HG03097 (cell line): ENCODE data around the gene ARHGAP32.
"Not testable (repeated sequence)": the region's sequence is repeated elsewhere in the genome, so short reads cannot be mapped to it uniquely, and the experiment has no call there.

ENCODE experiments used
- ATAC-seq: cut with Tn5 transposase; IDR thresholded peaks from one replicate; pipeline ENCODE4 v1.9.1; 2021; ENCODE audit not compliant: unreplicated experiment, low FRiP score

ARHGAP32 gene

GRCh38 chr11:129041611-129042018 is 150.5 kb downstream of the ARHGAP32 start:
- ATAC-seq, result no peak

DNA sequence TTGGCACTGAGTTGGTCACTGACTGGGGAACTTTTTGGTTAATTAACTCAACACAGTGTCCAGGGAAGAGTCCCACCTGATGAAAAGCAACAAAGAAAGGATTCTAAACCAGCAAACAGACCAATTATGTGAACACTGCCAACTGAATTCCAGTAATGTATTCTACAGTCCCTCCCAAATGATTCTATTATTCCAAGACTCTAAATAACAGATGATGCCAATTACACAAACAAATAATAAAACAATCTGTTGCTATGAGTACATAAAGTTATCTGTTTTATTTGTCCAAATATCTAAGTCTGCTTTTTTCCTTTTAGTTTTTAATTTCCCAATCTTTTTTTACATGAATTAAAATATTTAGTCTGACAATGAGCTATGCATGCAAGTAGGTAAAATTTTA is 151.2 kb downstream of the ARHGAP32 start:
- no peak for ATAC-seq

GRCh38 chr11:129035244-129035643 is 156.9 kb downstream of the ARHGAP32 start:
- no peak for ATAC-seq

DNA sequence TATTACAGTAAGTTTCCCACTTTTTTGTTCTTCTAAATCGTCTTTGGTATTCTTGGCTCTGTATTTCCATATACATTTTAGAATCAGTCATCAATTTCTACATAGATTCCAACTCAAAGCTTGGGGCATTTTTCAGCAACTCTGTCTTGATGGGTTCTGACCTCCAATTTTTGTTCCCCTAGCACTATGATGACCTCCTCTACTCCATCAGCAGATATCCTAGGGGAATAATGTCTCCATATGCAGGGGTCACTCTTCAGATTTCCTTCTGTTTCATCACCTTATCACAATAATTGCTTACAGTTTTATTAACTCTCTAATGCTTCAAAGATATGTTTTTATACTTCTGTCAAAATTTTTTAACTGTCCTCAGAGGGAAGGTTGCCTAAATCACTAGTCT is 158.1 kb downstream of the ARHGAP32 start:
- ATAC-seq, result no peak

DNA sequence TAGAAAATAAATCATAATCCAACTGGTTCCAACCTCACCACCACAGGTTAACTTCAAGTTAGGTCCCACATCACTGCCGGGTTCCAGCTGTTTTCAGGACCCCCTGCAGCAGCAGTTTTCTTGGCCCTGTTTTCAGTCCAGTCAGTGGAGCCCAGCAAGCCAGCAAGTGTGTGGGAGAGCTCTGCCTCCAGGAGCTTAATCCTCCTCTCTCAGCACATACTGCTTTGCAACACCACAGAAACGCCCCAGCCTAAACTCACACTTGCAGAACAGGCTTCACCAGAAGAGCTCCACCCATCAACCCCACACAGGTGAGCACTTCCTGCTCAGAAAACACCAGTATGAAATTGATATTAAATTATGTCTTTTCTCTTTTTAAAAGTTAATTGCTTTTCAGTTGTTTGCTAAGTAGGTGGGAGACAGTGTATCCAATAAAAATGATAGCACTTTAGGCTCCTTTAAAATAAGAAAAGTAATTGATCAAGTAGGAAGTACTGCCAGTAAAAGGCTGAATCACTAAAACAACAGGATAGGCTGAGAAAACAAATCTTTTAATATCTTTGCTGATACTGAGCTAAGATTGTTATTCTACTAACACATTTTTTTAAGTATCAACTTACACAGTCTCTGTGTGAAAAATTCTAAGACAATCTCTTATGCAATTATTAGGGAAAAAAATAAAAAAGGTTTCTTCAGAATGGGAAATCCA is 168.0 kb downstream of the ARHGAP32 start:
- ATAC-seq, result no peak

GRCh38 chr11:129021295-129021694 is 170.8 kb downstream of the ARHGAP32 start:
- ATAC-seq, result no peak

DNA sequence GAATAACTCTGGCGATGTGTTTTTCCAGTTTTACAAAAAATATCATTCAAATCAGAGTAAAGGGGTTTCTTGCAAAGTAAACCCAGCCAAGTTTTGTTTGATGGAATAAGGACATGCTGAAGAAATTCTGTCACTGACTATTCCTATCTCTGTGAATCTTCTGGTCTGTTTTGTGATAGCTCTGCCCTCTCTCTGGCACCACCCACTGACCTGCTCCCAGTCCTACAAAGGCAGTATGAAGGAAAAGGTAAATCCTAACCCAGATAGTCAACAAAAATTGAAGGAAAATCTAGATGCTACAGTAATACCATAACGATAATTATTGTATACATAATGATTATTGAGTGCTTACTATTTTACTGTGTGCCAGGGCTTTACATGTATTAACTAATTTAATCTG is 173.1 kb downstream of the ARHGAP32 start:
- no peak for ATAC-seq

- no peak for ATAC-seq
These were observed 174.0 kb downstream of the ARHGAP32 start for GRCh38 chr11:129018126-129018525.

GRCh38 chr11:129013737-129014475 is 178.2 kb downstream of the ARHGAP32 start:
- no peak for ATAC-seq

GRCh38 chr11:129012880-129013279 is 179.2 kb downstream of the ARHGAP32 start:
- no peak for ATAC-seq

DNA sequence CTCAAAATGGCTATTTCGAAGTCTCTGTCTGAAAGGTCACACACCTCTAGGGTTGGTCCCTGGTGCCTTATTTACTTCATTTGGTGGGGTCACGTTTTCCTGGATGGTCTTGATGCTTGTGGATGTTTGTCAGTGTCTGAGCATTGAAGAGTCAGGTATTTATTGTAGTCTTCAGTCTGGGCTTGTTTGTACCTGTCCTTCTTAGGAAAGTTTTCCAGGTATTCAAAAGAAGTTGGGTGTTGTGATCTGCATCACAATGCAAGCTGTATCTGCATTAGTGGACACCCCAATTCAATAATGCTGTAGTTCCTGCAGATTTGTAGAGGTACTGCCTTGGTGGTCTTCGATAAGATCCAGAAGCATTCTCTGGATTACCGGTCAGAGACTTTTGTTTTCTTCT is 186.0 kb downstream of the ARHGAP32 start:
- no peak for ATAC-seq

DNA sequence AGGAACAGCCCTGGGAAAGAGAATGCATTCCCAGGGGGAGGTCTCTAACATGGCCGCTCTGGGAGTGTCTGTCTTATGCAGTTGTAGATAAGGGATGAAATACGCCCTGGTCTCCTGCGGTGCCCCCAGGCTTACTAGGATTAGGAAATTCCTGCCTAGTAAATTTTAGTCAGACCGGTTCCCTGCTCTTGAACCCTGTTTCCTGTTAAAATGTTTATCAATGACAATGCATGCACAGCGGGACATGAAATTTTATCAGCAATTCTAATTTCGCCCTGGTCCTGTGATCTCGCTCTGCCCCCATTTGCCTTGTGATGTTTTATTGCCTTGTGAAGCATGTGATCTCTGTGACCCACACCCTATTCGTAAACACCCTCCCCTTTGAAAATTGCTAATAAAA is 193.0 kb downstream of the ARHGAP32 start:
- ATAC-seq, result not testable (repeated sequence)

DNA sequence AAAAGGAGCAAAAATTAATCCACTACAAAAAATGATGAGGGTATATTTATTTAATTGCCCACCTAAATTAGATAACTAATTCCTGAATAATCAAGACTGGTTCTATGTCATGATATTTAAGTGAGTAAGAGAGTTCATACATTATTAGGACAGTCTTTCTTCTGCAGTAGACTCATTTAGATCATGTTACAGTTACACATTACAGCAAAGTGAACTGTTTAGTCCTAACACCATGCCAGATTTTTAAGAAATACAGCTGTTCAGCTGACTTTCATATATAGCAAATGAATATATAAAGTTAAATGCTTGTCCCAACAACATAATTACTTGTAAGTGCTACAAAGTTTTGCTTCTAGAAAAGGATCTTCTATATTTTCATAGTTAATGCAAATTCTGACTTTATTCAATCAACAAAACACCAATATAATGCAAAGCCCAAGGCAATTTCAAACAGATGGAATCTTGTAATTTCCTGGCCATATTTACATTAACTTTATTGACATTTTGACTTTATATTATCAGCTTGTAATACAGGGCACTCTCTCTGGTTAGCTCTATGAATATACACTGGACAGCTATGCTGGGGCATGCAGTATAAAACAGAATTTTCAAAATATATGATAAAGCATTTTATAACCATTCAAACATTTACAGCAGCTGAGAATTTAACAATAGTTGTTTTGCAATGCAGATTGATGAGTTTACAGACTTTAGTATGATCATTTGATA is 203.7 kb downstream of the ARHGAP32 start:
- no peak for ATAC-seq

GRCh38 chr11:128985880-128986279 is 206.2 kb downstream of the ARHGAP32 start:
- ATAC-seq, result no peak

- ATAC-seq, result no peak
These were observed 209.1 kb downstream of the ARHGAP32 start for GRCh38 chr11:128983023-128983422.

DNA sequence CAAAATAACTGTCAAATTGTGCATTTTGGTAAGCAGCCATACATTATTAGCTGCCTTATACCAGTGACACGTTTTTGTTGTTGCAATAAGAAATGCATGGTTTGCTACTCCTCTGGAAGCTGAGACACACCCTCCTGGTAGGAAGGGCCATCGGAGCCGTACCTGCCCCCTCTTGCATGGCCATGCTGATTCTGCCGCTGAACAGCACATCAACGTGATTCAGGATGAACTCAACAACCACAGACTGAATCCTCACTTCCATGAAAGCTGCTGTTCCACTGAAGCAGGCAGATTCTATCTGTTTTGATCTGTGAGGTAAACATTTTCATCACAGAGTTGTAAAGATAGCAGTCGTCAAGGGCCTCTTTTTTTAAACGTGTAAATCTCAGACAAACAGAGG is 210.9 kb downstream of the ARHGAP32 start:
- ATAC-seq, result no peak

- no peak for ATAC-seq
These were observed 221.4 kb downstream of the ARHGAP32 start for GRCh38 chr11:128970598-128971190.

GRCh38 chr11:128968916-128969315 is 223.2 kb downstream of the ARHGAP32 start:
- no peak for ATAC-seq

GRCh38 chr11:128967578-128967977 is 224.5 kb downstream of the ARHGAP32 start:
- no peak for ATAC-seq

DNA sequence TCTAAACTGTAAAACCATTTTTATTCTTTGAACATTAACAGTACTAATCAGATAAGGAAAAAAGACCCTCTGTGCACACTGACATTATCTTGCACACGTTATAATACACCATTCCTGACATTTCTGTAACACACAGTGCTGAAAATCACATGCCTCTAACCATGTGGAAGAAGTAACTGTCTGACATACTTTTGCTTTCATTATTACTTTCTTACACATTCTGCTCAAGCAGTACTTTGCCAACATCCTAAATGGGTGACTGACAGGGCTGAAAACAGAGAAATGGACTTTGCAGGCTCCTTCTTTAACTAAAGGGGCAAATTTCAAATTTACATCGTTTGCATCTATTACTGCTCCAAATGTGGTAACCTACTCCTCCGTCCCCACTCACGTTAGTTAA is 226.6 kb downstream of the ARHGAP32 start:
- ATAC-seq, result peak; percentile 93

GRCh38 chr11:128964463-128964930 is 227.6 kb downstream of the ARHGAP32 start:
- ATAC-seq, result no peak
